ENCODE results near the gene ARL17B. TPM values are rescaled to one million over a fixed set of nuclear protein-coding genes. Genes with fewer than 3 reads are reported as not detected.
"Not testable (repeated sequence)": the region's sequence is repeated elsewhere in the genome, so short reads cannot be mapped to it uniquely, and the experiment has no call there.

The ARL17B gene
- 6.3 TPM for polyA plus RNA-seq (2013, experiment 1 of 2; ENCODE audit: insufficient read length)
- 3.8 TPM for polyA plus RNA-seq (2013, experiment 2 of 2; ENCODE audit: insufficient read length)

DNA sequence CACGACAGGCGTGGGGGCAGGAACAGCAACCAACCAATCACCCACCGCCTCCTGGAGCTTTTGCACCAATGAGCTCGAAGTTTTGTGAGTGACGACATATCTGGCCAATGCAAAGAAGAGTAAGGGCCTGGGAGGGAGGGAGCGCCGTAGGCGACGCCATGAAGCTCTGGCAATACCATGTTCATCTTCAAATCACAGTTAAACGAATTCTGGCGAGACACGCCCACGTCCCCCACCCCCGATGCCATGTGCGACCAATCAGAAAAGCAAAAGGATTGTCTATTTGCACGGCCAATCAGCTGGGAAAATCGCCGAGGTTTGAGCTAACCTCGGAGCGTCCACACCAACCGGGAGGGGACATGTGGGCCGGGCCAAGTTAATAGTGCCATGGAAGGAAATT lies at the start of gene ARL17B:
Gene ARL17B, minus strand, starts transcription at position 12 of the 400 bp plus-strand sequence. CDS start 3,369 bp downstream, outside the sequence.
- DNase-seq: not testable (repeated sequence)

- not testable (repeated sequence) for DNase-seq
These were observed 48.3 kb upstream of the ARL17B start for GRCh38 chr17:46409864-46410263.

- DNase-seq: not testable (repeated sequence)
These were observed 45.6 kb upstream of the ARL17B start for GRCh38 chr17:46407155-46407554.

DNA sequence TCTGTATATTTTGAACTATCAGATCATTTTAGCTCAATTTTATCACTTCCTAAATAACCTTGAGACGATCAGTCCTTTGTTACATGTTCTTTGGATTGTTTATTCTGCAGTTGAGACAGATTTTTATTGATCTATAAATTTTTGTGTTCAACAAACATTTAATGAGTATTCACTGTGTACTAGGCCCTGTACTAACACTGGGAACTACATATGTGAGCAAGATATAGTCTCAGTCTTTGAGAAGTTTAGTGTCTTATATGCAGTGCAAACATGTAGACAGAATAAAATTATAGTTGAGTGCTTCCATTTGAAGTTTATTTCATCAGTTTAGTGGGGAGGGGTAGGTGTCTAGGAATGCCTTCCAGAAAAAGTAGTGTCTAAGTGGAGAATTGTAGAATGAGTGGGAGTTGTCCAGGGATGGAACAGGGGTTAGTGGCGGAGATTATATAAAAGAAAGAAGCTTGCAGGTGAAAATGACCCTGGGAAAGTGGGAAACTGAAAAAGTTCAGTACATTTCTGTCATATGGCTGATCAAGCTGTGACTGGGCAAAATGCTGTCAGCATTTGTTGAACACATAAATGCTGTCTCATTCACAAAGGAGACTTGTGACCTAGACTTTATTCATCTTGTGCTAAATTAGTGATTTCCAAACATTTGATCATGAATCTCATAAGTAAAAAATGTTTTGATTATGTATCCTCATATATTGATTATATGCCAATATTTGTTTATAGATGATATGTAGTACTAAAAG lies 39.6 kb upstream of the ARL17B start:
- not testable (repeated sequence) for DNase-seq

DNA sequence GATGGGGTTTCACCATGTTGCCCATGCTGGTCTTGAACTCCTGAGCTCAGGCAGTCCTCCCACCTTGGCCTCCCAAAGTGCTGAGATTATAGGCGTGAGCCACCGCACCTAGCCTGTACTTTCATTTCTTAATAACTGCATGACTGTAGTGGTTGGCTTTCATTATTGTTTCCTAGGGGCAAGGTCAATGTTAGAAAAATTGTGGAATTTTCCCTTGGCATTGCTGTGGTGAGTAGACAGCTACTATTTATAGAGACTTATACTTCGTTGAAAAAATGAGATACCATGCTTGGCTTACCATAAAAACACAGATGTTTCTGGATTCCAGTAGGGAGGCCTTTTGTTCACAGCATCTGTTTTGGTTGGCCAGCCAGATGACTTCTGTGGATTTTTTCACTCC lies 39.0 kb upstream of the ARL17B start:
- DNase-seq: not testable (repeated sequence)

DNA sequence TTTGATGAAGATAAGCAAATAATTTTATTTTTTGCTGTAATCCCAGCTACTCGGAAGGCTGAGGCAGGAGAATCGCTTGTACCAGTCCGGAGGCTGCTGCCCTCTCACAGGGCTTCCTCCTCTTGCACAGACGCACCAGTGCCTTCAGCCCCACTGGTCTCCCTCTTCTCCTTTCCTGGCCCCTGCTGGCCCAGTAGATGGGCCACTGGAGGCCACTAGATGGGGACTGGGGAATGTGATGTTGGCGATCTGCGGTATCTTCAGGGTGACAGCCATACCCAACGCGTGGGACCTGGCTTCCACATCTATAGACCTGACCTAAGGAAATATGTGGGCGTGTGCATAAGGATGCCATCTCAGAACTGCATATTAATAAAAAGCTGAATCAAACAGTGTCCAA lies 38.4 kb upstream of the ARL17B start:
- not testable (repeated sequence) for DNase-seq

- not testable (repeated sequence) for DNase-seq
These were observed 34.7 kb upstream of the ARL17B start for GRCh38 chr17:46396292-46396691.

GRCh38 chr17:46393702-46394101 lies 32.1 kb upstream of the ARL17B start:
- not testable (repeated sequence) for DNase-seq

GRCh38 chr17:46385491-46385890 lies 23.9 kb upstream of the ARL17B start:
- not testable (repeated sequence) for DNase-seq

- not testable (repeated sequence) for DNase-seq
These were observed 21.6 kb upstream of the ARL17B start for GRCh38 chr17:46383118-46383517.

DNA sequence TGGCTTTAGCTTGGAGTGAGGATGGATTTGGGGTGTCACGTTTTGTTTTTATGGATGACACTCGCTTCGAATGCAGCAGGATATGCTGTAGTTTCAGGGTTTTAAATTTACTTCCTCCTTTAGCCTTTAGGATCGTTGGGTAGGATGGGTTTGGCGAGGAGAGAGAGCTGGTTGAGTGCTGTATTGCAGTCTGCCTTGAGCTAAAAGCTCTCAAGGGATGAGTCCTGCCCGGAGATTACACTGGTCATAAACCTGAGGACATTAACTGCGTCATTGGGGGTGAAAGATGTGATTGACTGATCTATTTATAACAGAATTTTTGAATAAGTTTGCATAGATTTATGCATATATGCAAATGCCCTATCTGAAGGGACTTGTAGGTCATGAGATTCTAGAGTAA lies 11.9 kb upstream of the ARL17B start:
- not testable (repeated sequence) for DNase-seq

DNA sequence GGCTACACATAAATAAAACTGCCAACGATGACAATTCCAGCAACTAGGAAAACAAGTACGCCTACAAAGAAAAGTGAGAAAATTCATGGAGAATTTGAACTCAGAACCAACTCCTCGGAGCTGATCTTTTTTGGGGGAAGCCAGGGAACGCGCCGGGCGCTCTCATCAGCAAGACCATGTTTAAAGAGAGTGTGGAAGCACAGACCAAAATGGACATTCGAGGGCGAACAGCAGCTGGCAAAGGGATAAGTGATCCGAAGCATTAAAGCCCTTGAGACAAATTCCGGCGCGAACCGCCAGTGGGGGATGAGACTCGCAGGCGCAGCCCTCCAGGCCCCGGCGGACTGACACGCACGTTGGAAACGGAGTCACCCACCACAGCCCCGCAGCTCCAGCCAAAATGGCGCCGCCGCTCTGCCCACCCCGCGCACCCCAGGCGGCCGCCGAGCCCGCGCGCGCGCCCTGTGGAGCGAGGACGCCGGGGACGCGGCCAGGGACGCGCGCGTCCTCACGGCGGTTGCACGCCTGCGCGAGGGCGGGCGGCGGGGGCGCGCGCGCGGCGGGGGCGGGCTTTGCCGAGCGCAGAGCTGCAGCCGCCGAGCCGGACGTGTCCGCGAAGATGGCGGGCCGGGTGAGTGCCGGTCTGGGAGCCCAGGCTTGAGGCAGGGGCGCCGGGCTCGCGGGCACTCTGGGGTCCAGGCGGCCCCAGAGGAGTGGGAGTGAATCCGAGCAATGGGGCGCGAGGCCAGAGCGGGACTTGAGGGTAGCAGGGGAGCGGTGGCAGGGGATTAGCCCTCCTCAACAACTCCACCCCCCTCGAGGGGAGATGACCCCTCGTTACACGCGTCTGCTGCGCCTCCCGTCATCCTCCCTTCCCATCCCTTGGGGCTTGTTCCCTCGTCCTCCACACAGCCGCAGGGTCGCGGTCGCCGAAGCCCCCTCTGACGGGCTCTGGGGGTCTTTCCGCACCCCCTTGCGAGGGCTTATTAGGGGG lies 11.0 kb upstream of the ARL17B start:
- not testable (repeated sequence) for DNase-seq

DNA sequence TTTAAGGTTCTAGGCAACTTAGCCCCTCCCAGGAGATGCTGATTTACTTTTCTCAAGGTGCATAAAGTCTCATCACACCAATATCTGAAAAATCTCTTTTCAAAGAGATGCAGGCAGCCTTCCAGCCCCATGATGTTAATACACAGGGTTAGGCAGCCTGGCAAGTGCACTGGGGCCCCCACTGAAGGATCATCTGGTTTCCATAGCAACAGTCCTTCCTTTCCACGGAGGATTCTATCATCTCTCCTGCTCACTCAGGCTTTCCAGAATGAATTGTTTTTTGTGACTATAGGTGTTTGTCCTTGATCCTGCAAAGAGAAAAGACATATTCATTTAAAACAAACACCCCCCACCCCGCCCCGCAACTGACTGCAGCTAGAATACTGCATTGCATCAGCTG lies 6.0 kb upstream of the ARL17B start:
- DNase-seq: not testable (repeated sequence)

DNA sequence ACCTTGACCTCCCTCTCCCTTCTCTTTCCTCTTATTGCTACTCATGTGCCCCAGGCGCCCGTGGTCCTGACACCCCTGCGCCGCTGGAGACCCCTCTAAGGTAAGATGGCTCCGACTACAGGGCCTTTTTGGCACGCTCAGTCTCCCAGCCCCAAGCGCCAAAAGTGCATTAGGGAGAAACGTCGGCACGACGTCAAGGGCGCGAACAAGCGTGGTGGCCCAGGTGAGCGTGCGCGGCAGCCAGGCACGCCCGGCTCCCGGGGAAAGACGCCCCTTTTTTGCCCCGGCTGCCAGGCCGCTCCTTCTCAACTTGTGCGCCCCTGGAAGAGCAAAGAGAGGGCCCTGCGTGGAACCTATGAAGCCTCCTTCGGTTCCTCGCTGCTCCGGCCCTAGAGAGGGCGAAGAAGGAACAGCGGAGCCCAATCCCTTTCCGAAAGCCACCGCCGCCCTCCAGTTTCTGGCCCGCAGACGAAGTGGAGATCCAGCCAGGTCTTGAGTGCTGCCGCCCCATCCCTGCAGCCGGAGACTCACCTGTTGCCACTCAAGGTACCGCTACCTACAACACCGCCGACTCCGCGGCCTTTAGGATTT lies 326 bp downstream of the ARL17B start:
- DNase-seq: not testable (repeated sequence)

DNA sequence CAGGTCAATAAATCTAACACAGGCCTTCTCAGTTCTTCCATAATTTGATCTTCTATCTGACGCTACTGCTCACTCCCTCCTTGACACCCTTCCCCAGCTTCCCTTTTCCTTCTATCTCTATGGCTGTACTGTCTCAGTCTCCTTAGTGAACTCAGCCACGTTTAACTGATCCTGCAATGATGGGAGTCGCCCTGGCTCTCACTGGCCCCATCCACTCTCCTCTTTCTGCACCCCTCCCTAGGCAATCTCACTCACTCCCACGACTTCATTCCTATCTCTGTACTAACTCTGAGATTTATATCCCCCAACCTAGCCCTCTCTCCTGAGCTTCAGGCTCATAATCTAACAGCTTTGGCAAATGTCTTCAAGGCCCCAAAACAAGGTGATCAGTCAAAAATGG lies 7.7 kb downstream of the ARL17B start:
- not testable (repeated sequence) for DNase-seq

DNA sequence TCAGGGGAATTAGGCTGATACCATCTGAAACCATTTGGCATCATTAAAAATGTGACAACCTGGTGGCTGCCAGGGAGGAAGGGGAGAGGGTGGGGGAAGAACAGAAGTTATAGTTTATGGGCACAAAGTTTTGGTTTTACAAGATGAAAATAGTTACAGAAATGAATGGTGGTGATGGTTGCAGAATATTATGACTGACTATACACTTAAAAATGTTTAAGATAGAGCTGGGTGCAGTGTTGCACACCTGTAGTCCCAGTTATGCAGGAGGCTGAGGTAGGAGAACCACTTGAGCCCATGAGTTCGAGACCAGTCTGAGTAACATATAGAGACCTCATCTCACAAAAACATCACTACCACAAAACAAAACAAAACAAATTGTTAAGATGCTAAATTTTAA lies 12.5 kb downstream of the ARL17B start:
- not testable (repeated sequence) for DNase-seq

- not testable (repeated sequence) for DNase-seq
These were observed 13.2 kb downstream of the ARL17B start for GRCh38 chr17:46348345-46348744.

DNA sequence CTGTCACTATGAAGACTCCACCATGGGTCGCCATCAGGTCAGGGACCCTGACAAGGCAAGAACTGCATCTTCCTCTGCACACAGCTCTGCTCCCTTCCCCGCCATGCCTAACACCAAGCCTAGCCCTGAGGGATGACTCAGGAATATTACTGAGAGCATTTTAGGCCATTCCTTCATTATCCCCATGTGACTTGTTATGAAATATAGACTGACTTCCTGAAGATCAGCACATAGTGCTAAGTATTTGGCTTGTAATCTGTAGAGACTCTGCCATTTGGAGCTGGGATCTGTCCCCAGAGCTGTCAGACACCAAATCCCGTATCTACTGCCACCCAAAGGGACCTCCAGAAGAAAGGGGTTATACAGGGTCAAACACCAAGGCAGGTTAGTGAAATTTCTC lies 19.4 kb downstream of the ARL17B start:
- not testable (repeated sequence) for DNase-seq

DNA sequence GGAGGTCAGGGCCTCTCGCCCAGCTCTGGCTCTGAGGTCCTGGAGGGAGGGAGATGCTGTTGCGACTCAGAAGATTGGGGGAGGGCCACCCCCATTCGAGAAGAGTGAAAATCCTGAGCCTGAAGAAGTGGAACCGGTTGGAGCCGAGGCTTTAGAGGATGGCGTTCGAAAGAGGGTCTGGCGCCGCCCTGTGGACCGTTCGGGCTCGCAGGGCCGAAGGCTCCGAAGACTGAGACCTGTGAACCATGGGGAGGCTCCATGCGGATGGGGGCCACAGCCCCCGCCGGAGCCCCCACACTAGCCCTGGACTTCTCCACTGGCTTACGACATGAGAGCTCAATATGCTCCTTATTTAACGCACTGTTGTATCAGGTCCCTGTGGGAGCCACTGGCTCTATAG lies 20.3 kb downstream of the ARL17B start:
- not testable (repeated sequence) for DNase-seq

- DNase-seq: not testable (repeated sequence)
These were observed 66.7 kb downstream of the ARL17B start, which contains the start of gene LRRC37A for GRCh38 chr17:46294831-46295230. Gene LRRC37A, plus strand, starts transcription at chr17:46295131. Its CDS starts 3 bp downstream, at chr17:46295134.

- not testable (repeated sequence) for DNase-seq
These were observed 69.9 kb downstream of the ARL17B start for GRCh38 chr17:46291618-46292017.

GRCh38 chr17:46290906-46291546 lies 70.5 kb downstream of the ARL17B start:
- DNase-seq: not testable (repeated sequence)
